Common myeloid progenitor, CD34-positive (primary cell): ENCODE results near the gene SPTBN1.
A peak's percentile ranks its signal among the peaks of the same experiment; 100 is the strongest.

Experiments
- CTCF ChIA-PET: fragments of 350-600 bp; sonication (Branson Sonifier 250); formaldehyde crosslinking; loops from one replicate; lab custom pipeline; 2021; ENCODE audit warnings: antibody characterized with exemption; lab: Charles Lee
- POLR2A ChIA-PET: fragments of 350-600 bp; sonication (Branson Sonifier 250); formaldehyde crosslinking; loops from one replicate; lab custom pipeline; 2021; ENCODE audit warnings: antibody characterized with exemption; lab: Charles Lee
- DNase-seq, 3 donors: peaks; one replicate each; pipeline versions ENCODE4 v3.0.0 to v3.0.0-alpha.2; 2013
- H3K27ac ChIP-seq, 2 experiments: 1 replicate in 1 of 2; 2 replicates in 1 of 2; pipeline ENCODE4 v1.7.0; 2013; ENCODE audit warnings: inconsistent platforms in 2 of 2, low read length in 2 of 2, mild to moderate bottlenecking in 2 of 2, low read depth in 1 of 2, moderate library complexity in 1 of 2; ENCODE audit not compliant: severe bottlenecking in 2 of 2, insufficient read depth in 1 of 2, poor library complexity in 1 of 2
- H3K27me3 ChIP-seq, 5 experiments: replicated peaks in 2 of 5; 1 replicate in 3 of 5; 2 replicates in 2 of 5; pipeline versions ENCODE4 v1.6.1 to v1.7.0; 2013; ENCODE audit warnings: low read length in 4 of 5, mild to moderate bottlenecking in 2 of 5, moderate library complexity in 2 of 5, inconsistent platforms in 1 of 5; ENCODE audit not compliant: insufficient read depth in 5 of 5, control insufficient read depth in 4 of 5
- H3K36me3 ChIP-seq, 4 experiments: 1 replicate in 2 of 4; 2 replicates in 2 of 4; pipeline versions ENCODE4 v1.6.1 to v1.7.0; 2013; ENCODE audit warnings: low read length in 3 of 4, control low read depth in 1 of 4, mild to moderate bottlenecking in 1 of 4; ENCODE audit not compliant: control insufficient read depth in 4 of 4, insufficient read depth in 4 of 4
- H3K4me1 ChIP-seq, 4 experiments: 1 replicate in 3 of 4; 2 replicates in 1 of 4; pipeline versions ENCODE4 v1.6.1 to v1.7.1; 2013; ENCODE audit warnings: low read length in 3 of 4, mild to moderate bottlenecking in 3 of 4, control low read depth in 1 of 4, inconsistent platforms in 1 of 4, moderate library complexity in 1 of 4; ENCODE audit not compliant: control insufficient read depth in 4 of 4, insufficient read depth in 4 of 4; ENCODE audit errors: control extremely low read depth in 1 of 4
- H3K4me3 ChIP-seq, 7 experiments: 1 replicate in 4 of 7; 2 replicates in 3 of 7; pipeline versions ENCODE4 v1.5.1 to v1.7.0; 2013; ENCODE audit warnings: mild to moderate bottlenecking in 7 of 7, low read length in 6 of 7, moderate library complexity in 6 of 7, inconsistent platforms in 2 of 7, low read depth in 2 of 7, control low read depth in 1 of 7; ENCODE audit not compliant: insufficient read depth in 4 of 7, control insufficient read depth in 1 of 7; ENCODE audit errors: extremely low read depth in 1 of 7
- H3K9me3 ChIP-seq, 5 experiments: 1 replicate in 4 of 5; 2 replicates in 1 of 5; pipeline versions ENCODE4 v1.6.1 to v1.7.1; 2013; ENCODE audit warnings: low read length in 4 of 5, mild to moderate bottlenecking in 2 of 5, inconsistent platforms in 1 of 5, low read depth in 1 of 5, moderate library complexity in 1 of 5; ENCODE audit not compliant: control insufficient read depth in 4 of 5, insufficient read depth in 2 of 5; ENCODE audit errors: control extremely low read depth in 1 of 5
- whole genome bisulfite sequencing: methylation state at CpG from one replicate; pipeline ENCODE4 v1.1.5; 2013; ENCODE audit not compliant: insufficient coverage; 5-methylcytosine and 5-hydroxymethylcytosine counted together

The SPTBN1 gene

DNA sequence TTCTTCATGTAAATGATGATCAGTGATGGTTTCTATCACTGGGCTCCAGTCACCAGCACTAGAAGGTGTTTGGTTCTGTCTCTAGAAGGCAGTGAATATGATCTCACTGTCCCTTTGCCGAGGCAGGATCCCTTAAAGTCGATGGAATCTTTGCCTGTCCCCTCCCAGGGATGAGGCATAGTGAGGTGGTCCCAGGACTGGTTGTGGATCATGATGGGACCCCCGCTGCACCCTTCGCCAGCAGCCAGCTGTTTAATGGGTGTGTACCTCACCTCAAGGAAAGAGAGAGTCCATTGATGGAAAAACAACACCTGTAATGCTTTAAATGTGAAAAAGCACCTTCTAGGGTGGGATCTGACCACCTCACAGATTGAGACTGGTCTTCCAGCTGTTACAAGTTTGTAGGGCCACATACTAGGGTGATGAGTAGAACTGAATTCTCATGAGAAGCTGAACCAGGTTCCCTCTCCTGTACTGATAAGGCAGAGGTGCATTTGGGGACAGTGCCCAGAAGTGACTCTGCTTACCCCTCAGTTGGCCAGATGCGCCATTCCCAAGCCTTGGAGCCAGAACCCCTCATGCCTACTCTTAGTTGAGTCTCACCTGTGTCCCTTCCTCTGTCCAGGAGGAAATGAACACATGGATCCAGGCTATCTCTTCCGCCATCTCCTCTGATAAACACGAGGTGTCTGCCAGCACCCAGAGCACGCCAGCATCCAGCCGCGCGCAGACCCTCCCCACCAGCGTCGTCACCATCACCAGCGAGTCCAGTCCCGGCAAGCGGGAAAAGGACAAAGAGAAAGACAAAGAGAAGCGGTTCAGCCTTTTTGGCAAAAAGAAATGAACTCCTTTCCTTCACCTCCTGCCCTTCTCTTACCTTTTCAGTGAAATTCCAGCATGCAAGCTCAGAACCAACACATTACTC, 211.9 kb downstream of the SPTBN1 start:
- Histone ChIP-seq H3K27ac (no peak overlapping the region), H3K27me3 (no peaks in the 10 kb centered on the region), H3K9me3 (no peaks in the 10 kb centered on the region), H3K36me3 (peaks cover 30 to 79% (median 63%) of the 10 kb centered on the region in 4 experiments), H3K4me1 (peaks cover 2 to 16% (median 14%) of the 10 kb centered on the region in 4 experiments), H3K4me3 (no peak overlapping the region)
- CTCF ChIA-PET: interaction anchor here (0.5 to 0.7 kb wide), 2 partner anchors 144 to 419 kb away, joined by 3 to 4 read pairs; no protein-coding TSS in a partner anchor
- WGBS: 93% methylated on average over 16 of the region's 17 CpGs
- POLR2A ChIA-PET: no interaction called here
- no peak for DNase-seq

DNA sequence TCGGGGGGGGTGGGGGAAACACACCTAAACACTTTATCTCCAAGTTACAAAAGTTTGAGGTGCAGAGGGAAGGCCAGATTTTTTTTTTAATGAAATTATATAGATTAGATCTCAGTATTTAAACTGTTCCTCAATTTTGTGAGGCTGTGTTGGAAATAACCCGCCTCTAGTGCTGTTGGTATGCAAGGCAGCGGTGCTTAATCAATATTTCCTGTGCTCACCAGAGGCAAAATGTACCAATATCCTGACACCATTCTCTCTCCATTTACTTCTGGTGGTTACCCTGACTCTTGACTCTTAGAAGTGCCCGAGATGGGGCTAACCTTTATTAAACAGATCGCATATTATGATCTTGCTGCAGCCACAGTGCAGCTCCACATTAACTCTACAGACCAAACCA, 212.6 kb downstream of the SPTBN1 start:
- no peak for DNase-seq
- POLR2A ChIA-PET: interaction anchor here (0.6 kb wide), 1 partner anchor 338 kb away, joined by 4 read pairs; no protein-coding TSS in a partner anchor
- Histone ChIP-seq H3K27ac (no peak overlapping the region), H3K4me3 (no peak overlapping the region), H3K9me3 (no peaks in the 10 kb centered on the region), H3K4me1 (peaks cover 4 to 23% (median 21%) of the 10 kb centered on the region in 4 experiments), H3K36me3 (peaks cover 29 to 72% (median 57%) of the 10 kb centered on the region in 4 experiments), H3K27me3 (no peaks in the 10 kb centered on the region)
- CTCF ChIA-PET: interaction anchor here (0.5 to 0.7 kb wide), 2 partner anchors 144 to 420 kb away, joined by 3 to 4 read pairs; no protein-coding TSS in a partner anchor
- 87% methylated on average over 4 of the region's 5 CpGs for WGBS

DNA sequence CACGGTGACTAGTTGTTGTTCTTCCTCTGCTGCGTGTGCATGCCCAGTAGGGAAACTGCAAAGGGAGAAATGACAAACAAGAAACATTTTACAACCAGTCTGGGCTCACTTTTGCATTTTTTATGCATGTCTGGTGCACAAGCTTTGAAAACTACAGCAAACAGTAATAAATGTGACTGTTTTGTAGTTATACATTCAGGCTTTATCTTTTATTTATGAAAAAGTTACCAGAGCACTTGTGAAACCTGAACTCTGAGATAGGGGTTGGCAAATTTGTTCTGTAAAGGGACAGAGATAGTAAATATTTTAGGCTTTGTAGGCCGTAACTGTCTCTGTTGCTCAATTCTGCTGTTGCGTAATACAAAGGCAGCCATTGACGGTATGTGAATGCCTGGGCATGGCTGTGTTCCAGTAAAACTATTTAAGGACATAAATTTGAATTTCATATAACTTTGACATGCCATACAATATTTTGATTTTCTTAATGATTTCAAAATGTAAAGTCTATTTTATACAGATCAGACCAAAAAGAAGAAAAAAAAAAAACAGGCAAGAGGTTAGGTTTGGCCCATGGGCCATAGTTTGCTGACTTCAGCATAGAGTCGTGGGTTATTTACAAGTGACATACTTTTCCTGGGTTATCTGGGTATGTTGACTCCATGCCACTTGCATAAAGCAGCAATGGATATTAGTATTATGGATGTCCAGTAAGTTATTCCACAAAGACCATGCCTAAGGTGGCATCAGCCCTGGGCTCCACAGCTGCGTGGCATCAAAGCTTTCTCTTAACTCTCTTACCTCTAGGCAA, 213.8 kb downstream of the SPTBN1 start:
- H3K36me3 ChIP-seq: peaks cover 27 to 60% (median 46%) of the 10 kb centered on the region in 4 experiments
- no peak overlapping the region for H3K4me3 ChIP-seq
- DNase-seq: peak; percentile 25 to 53 (median 49)
- ChIA-PET POLR2A (interaction anchor here (0.6 kb wide), 1 partner anchor 231 kb away, joined by 3 read pairs; no protein-coding TSS in a partner anchor), CTCF (interaction anchor here (0.7 to 2.6 kb wide), 2 partner anchors 35 to 230 kb away, joined by 4 to 8 read pairs; no protein-coding TSS in a partner anchor)
- H3K27ac ChIP-seq: no peak overlapping the region
- WGBS: 60% methylated on average over 1 of the region's 7 CpGs
- H3K9me3 ChIP-seq: no peaks in the 10 kb centered on the region
- H3K4me1 ChIP-seq: peaks cover 4 to 24% (median 23%) of the 10 kb centered on the region in 4 experiments
- no peaks in the 10 kb centered on the region for H3K27me3 ChIP-seq

DNA sequence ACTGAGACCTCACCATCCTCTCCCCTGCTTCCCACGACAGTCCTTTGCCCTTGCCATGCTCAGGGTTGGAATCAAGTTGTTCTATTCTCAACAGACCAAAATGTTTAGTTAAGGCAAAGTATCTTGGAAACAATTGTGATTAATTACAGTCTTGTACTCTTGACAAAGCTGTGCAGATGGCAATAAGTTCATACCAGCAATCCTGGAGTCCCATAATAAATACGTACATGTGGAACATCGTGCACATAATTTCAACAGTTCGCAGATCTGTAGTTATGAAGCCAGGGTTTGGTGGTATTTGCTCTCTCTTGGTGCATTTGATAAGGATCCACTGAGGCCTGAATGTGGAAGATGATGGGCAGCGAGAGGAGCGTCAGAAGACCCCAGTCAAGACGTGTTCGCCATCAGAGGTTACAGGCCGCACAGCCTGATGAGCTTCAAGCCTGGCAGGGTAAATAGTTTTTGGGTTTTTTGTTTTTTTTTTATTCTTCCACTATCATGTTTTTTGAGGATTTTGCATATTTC, 214.4 kb downstream of the SPTBN1 start:
- no peaks in the 10 kb centered on the region for H3K9me3 ChIP-seq
- WGBS: 97% methylated on average over 5 of the region's 9 CpGs
- ChIA-PET POLR2A (interaction anchor here (0.6 kb wide), 1 partner anchor 230 kb away, joined by 3 read pairs; no protein-coding TSS in a partner anchor), CTCF (interaction anchor here (0.7 to 2.6 kb wide), 2 partner anchors 34 to 229 kb away, joined by 4 to 8 read pairs; no protein-coding TSS in a partner anchor)
- peaks cover 0 to 6% (median 0%) of the 10 kb centered on the region in 5 experiments for H3K27me3 ChIP-seq
- DNase-seq: no peak
- no peak overlapping the region for H3K4me3 ChIP-seq
- no peak overlapping the region for H3K27ac ChIP-seq
- H3K4me1 ChIP-seq: peaks cover 4 to 24% (median 23%) of the 10 kb centered on the region in 4 experiments
- peaks cover 24 to 53% (median 41%) of the 10 kb centered on the region in 4 experiments for H3K36me3 ChIP-seq

DNA sequence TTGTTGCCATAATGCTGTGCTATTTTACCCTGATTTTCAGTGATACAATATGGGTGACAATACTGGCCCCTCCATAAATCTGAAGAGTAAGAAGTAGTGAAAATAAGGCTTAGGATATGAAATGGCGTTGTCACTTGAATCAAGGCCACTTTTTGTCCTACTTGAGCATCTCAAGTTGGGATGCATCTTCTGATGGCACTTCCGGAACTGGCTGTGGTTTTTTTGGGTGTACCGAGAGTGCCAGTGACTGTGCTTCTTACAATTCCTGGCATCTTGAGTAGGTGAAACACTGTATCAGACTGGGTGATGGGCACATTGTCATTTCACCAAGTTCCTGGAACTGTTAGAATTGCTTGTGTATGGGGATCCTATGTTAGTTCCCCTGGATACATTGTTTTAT, 214.9 kb downstream of the SPTBN1 start:
- peaks cover 22 to 49% (median 37%) of the 10 kb centered on the region in 4 experiments for H3K36me3 ChIP-seq
- CTCF ChIA-PET: interaction anchor here (0.7 to 2.6 kb wide), 2 partner anchors 34 to 228 kb away, joined by 4 to 8 read pairs; no protein-coding TSS in a partner anchor
- WGBS: 94% methylated on average over 3 of the region's 3 CpGs

DNA sequence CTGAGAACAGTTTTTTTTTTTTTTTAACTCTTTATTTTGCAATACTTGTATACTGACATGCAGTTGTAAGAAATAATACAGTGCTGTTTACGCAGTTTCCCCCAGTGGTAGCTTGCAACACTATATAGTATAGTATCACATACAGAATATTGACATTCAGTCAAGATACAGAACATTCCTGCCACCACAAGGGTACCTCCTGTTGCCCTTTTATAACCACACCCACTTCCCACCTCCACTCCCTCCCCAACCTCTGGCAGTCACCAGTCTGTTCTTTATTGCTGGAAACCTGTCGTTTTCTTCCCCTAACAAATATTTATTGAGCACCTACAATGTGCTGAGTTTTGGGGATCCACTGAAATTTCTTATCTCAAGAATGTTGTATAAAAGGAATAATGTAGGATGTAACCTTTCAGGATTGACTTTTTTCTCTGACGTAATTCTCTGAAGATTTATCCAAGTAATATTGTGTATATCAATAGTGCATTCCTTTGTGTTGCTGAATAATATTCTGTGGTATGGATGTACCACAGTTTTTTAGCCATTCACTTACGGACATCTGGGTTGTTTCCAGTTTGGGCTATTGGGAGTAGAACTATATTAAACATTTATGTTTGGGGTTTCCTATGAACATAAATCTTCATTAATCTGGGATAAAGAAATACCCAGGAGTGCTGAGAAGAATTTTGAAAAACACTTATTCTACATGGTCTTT, 215.9 kb downstream of the SPTBN1 start:
- CTCF ChIA-PET: interaction anchor here (1.4 to 9.9 kb wide), 4 partner anchors 8 to 33 kb away, joined by 4 to 82 read pairs (median 12); no protein-coding TSS in a partner anchor
- POLR2A ChIA-PET: interaction anchor here (1.2 kb wide), 1 partner anchor 32 kb away, joined by 4 read pairs; no protein-coding TSS in a partner anchor
- DNase-seq: no peak
- Histone ChIP-seq H3K27ac (no peak overlapping the region), H3K27me3 (peaks cover 0 to 8% (median 0%) of the 10 kb centered on the region in 5 experiments), H3K36me3 (peaks cover 14 to 39% (median 28%) of the 10 kb centered on the region in 4 experiments), H3K9me3 (no peaks in the 10 kb centered on the region), H3K4me3 (no peak overlapping the region), H3K4me1 (peaks cover 4 to 24% (median 23%) of the 10 kb centered on the region in 4 experiments)
- WGBS: 100% methylated on average over 1 of the region's 4 CpGs

More for the DNA sequence above, 214.9 kb downstream of the SPTBN1 start:
- H3K9me3 ChIP-seq: no peaks in the 10 kb centered on the region
- no peak overlapping the region for H3K27ac ChIP-seq
- no peak overlapping the region for H3K4me3 ChIP-seq
- POLR2A ChIA-PET: no interaction called here
- no peak for DNase-seq
- peaks cover 0 to 8% (median 0%) of the 10 kb centered on the region in 5 experiments for H3K27me3 ChIP-seq
- H3K4me1 ChIP-seq: peaks cover 4 to 24% (median 23%) of the 10 kb centered on the region in 4 experiments
